Brain microvascular endothelial cell (primary cell): ENCODE data around the gene DDX50.
"Not testable (repeated sequence)": the region's sequence is repeated elsewhere in the genome, so short reads cannot be mapped to it uniquely, and the experiment has no call there.

Experiments used
- DNase-seq: peaks from one replicate; pipeline ENCODE4 v3.0.0-alpha.2; 2020
- H3K27ac ChIP-seq: fragments of 250-450 bp; sonication (Bioruptor Pico); 2 replicates; pipeline ENCODE4 v1.5.1; 2020; ENCODE audit warnings: mild to moderate bottlenecking, moderate library complexity
- H3K27me3 ChIP-seq: fragments of 250-450 bp; sonication (Bioruptor Pico); replicated peaks from 2 replicates; pipeline ENCODE4 v1.5.1; 2020; ENCODE audit warnings: mild to moderate bottlenecking
- H3K36me3 ChIP-seq: fragments of 250-450 bp; sonication (Bioruptor Pico); replicated peaks from 2 replicates; pipeline ENCODE4 v1.5.1; 2020; ENCODE audit warnings: mild to moderate bottlenecking
- H3K4me3 ChIP-seq: 2 replicates; pipeline ENCODE4 v1.5.1; 2011; ENCODE audit warnings: low read depth, mild to moderate bottlenecking, control low read depth, low read length, moderate library complexity
- in situ Hi-C: cut with HindIII; loops from 2 replicates; pipeline ENCODE4 v1.10.0; 2017; ENCODE audit warnings: low sequenced_read_pairs, low pct_ligation_motif_present
- TF ChIP-seq, protein P1 (sequence below): IDR thresholded peaks from 2 replicates; pipeline ENCODE4 v1.5.1; 2011; ENCODE audit warnings: low read depth, mild to moderate bottlenecking, moderate library complexity, low read length, control low read depth, inconsistent platforms; ENCODE audit errors: missing control alignments

DDX50 gene

DNA sequence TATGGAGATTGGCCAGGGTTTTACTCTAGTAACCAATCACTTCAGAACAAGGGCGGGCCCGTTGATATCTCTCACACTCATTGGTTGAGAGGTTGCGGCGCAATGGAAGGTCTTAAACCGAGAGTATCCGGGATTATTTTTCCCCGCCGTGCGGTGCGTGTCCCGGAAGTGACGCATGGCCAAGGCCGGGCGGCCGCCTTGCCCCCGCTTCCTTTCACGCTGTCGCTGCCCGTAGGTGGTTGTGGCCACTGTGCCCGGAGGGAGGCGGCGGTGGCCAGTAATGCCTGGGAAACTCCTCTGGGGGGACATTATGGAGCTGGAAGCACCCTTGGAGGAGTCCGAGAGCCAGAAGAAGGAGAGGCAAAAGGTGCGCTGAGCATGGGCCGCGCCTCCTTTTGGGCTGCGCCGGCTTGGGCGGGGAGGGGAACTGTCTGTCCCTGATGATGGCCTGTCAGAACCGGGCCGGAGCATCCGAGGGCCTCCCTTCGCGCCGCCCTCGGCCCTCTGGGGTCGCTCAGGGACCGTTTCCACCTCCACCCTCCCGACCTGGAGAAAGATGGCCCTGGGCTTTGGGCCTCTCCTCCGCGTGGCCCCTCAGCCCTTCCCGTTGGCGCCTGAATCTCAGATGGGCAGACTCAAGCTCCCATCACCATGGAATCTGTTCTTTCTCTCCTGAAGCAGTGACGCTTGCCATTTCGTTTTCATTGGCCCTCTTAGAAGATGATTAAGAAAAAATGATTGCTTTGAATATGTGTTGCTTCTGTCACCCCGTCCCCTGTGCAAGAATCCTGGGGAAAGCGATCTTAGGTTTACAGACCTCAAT is at the start of gene DDX50:
Gene DDX50 (plus strand): TSS at position 211 of the 823 bp plus-strand sequence. CDS start 70 bp downstream, at position 281.
- in situ Hi-C loops: no loop called here
- Histone ChIP-seq H3K27me3 (no peaks in the 10 kb centered on the region), H3K27ac (peak within 1 kb of the TSS; percentile 99), H3K4me3 (peak within 1 kb of the TSS; percentile 93), H3K36me3 (peaks cover under 1% of the 10 kb centered on the region)
- TF ChIP-seq, protein P1, sequence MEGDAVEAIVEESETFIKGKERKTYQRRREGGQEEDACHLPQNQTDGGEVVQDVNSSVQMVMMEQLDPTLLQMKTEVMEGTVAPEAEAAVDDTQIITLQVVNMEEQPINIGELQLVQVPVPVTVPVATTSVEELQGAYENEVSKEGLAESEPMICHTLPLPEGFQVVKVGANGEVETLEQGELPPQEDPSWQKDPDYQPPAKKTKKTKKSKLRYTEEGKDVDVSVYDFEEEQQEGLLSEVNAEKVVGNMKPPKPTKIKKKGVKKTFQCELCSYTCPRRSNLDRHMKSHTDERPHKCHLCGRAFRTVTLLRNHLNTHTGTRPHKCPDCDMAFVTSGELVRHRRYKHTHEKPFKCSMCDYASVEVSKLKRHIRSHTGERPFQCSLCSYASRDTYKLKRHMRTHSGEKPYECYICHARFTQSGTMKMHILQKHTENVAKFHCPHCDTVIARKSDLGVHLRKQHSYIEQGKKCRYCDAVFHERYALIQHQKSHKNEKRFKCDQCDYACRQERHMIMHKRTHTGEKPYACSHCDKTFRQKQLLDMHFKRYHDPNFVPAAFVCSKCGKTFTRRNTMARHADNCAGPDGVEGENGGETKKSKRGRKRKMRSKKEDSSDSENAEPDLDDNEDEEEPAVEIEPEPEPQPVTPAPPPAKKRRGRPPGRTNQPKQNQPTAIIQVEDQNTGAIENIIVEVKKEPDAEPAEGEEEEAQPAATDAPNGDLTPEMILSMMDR: peak; percentile 23
- DNase-seq: peak; percentile 100

- no peaks in the 10 kb centered on the region for H3K36me3 ChIP-seq
- no peak for DNase-seq
- H3K27me3 ChIP-seq: no peaks in the 10 kb centered on the region
- TF ChIP-seq, protein P1: no peak
- H3K4me3 ChIP-seq: no peak overlapping the region
- no peak overlapping the region for H3K27ac ChIP-seq
- in situ Hi-C loops: no loop called here
Observed at GRCh38 chr10:68856352-68856751, 44.8 kb upstream of the DDX50 start.

- no peak overlapping the region for H3K27ac ChIP-seq
- DNase-seq: no peak
- TF ChIP-seq, protein P1: no peak
- H3K27me3 ChIP-seq: no peaks in the 10 kb centered on the region
- H3K4me3 ChIP-seq: no peak overlapping the region
- in situ Hi-C loops: no loop called here
- H3K36me3 ChIP-seq: no peaks in the 10 kb centered on the region
Observed at GRCh38 chr10:68857005-68857404, 44.1 kb upstream of the DDX50 start.

DNA sequence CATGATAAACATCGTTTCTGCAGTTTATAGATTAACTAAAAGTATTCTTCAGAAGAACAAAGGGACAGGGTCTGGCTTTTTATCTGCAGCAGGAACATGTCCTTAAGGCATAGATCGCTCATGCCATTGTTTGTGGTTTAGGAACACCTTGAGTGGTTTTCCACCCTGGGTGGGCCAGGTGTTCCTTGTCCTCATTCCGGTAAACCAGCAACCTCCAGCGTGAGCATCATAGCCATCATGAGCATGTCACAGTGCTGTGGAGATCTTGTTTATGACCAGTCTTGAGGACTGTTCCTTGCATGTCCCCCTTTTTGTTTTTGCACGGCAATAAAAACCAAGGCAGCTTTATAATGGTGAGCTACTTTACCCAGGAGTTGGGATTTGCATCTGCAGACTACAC is 39.9 kb upstream of the DDX50 start:
- TF ChIP-seq, protein P1: no peak
- in situ Hi-C loops: no loop called here
- Histone ChIP-seq H3K27ac (no peak overlapping the region), H3K27me3 (no peaks in the 10 kb centered on the region), H3K36me3 (no peaks in the 10 kb centered on the region), H3K4me3 (no peak overlapping the region)
- DNase-seq: peak; percentile 3

DNA sequence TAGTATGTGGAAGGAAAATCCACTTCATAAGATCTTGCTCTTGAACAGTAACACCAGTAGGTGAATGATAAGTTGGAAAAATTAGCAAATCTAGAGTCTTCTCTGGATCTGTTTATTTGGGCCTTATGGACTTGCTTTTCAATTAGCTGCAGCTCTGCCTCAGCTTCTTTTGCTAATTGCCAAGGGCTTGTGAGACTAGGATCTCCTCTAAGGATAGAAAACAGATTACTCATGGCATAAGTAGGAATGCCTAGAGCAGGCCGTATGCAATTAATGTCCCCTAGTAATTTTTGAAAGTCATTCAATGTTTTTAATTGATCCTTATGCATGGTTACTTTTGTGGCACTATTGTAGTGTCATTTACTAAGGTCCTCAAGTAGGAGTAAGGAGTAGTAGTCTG is 36.5 kb upstream of the DDX50 start:
- in situ Hi-C loops: no loop called here
- H3K27me3 ChIP-seq: no peaks in the 10 kb centered on the region
- H3K36me3 ChIP-seq: no peaks in the 10 kb centered on the region
- no peak overlapping the region for H3K27ac ChIP-seq
- DNase-seq: no peak
- TF ChIP-seq, protein P1: no peak
- H3K4me3 ChIP-seq: no peak overlapping the region

DNA sequence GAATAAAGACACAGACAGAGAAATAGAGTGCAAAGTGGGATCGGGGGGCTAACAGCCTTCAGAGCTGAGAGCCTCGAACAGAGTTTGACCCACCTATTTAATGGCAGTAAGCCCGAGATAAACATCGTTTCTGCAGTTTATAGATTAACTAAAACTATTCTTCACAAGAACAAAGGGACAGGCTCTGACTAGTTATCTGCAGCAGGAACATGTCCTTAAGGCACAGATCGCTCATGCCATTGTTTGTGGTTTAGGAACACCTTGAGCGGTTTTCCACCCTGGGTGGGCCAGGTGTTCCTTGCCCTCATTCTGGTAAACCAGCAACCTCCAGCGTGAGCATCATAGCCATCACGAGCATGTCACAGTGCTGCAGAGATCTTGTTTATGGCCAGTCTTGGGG is 32.9 kb upstream of the DDX50 start:
- H3K36me3 ChIP-seq, DNase-seq, H3K27me3 ChIP-seq, in situ Hi-C loops, H3K4me3 ChIP-seq, H3K27ac ChIP-seq: not testable (repeated sequence)
